GM12874 (cell line): ENCODE measurements around the gene TOR1AIP2.

Experiments
- CTCF ChIP-seq: IDR thresholded peaks from 2 replicates; pipeline ENCODE4 v1.5.1; 2011; ENCODE audit warnings: low read depth, mild to moderate bottlenecking, control low read depth, low read length, moderate library complexity; ENCODE audit not compliant: insufficient read depth

Gene TOR1AIP2

DNA sequence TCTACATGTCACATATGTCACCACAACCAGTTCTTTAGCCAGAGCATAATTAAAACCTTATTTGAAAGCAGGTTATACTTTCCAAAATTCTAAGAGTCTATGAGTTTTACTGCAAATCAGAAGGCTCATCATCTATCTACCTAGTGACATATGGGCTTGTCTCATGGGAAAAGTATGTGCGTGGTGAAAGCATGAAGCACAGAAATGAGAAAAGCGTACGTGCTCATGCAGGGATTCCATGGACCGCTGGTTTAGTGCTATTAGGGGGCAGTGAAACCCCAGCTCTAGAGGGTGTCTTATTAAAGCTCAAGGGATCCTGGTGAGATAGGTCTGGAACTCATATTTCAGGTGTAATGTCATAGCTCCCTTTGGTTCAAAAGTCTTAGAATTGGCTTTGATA, 84.3 kb downstream of the TOR1AIP2 start:
- no peak for TF ChIP-seq CTCF
